GM12878 (cell line): ENCODE measurements around the gene ANAPC5. TPM values are rescaled to one million over a fixed set of nuclear protein-coding genes. Genes with fewer than 3 reads are reported as not detected.

Experiments
- ATAC-seq: fragments of 200-7000 bp; cut with Tn5 transposase; 3 replicates; pipeline ENCODE4 v1.9.1; 2020; ENCODE audit warnings: mild to moderate bottlenecking, moderate library complexity
- BruUV-seq: library from RNA; stranded (reverse); fragments of 400-500 nt; replicated peaks from 2 replicates; lab custom pipeline; 2021; lab: Mats Ljungman, UMichigan
- CTCF ChIA-PET: fragments of 300-600 bp; sonication (Branson Sonifier 250); formaldehyde crosslinking; extraction: SDS; loops from one replicate; lab custom pipeline; 2021; ENCODE audit warnings: inconsistent platforms; lab: Yijun Ruan, JAX
- POLR2A ChIA-PET: fragments of 350-600 bp; formaldehyde crosslinking; extraction: SDS; loops from one replicate; lab custom pipeline; 2021; ENCODE audit warnings: inconsistent platforms; lab: Charles Lee
- RAD21 ChIA-PET: fragments of 300-600 bp; sonication (Branson Sonifier 250); formaldehyde crosslinking; loops from one replicate; lab custom pipeline; 2023; ENCODE audit warnings: antibody characterized with exemption; ENCODE audit not compliant: unreplicated experiment; lab: Charles Lee
- SMC1A ChIA-PET: fragments of 300-600 bp; sonication (Branson Sonifier 250); formaldehyde crosslinking; loops from one replicate; lab custom pipeline; 2023; ENCODE audit not compliant: unreplicated experiment, uncharacterized antibody; lab: Charles Lee
- DNase-seq: peaks from one replicate; pipeline ENCODE4 v3.0.0-alpha.2; 2011; ENCODE audit warnings: low read depth, low spot score
- FAIRE-seq: peaks from 3 replicates; lab custom pipeline; 2011; peaks lifted over from hg19 to GRCh38; lab: Jason Lieb, UNC
- H2AFZ ChIP-seq: 2 replicates; pipeline ENCODE4 v1.6.0; 2011; ENCODE audit warnings: low read depth, low read length, control low read depth; ENCODE audit not compliant: control insufficient read depth
- H3K27ac ChIP-seq: 2 replicates; pipeline ENCODE4 v1.5.1; 2011; ENCODE audit warnings: control low read depth; ENCODE audit not compliant: control insufficient read depth, insufficient read depth
- H3K27me3 ChIP-seq, 2 experiments: replicated peaks in 1 of 2; 2 replicates each; pipeline versions ENCODE4 v1.6.0 to v1.6.1; 2011; ENCODE audit warnings: low read length in 1 of 2; ENCODE audit not compliant: control insufficient read depth in 2 of 2, insufficient read depth in 2 of 2
- H3K36me3 ChIP-seq, 2 experiments: 2 replicates each; pipeline ENCODE4 v1.5.1; 2011; ENCODE audit warnings: low read length in 1 of 2; ENCODE audit not compliant: control insufficient read depth in 2 of 2, insufficient read depth in 2 of 2
- H3K4me1 ChIP-seq: 2 replicates; pipeline ENCODE4 v1.6.1; 2011; ENCODE audit warnings: mild to moderate bottlenecking, low read length, moderate library complexity, mixed read lengths; ENCODE audit not compliant: control insufficient read depth, insufficient read depth
- H3K4me2 ChIP-seq: 2 replicates; pipeline ENCODE4 v1.6.0; 2011; ENCODE audit warnings: control low read depth; ENCODE audit not compliant: control insufficient read depth, insufficient read depth
- H3K4me3 ChIP-seq: fragments of 200-600 bp; sonication (generic); 2 replicates; pipeline ENCODE4 v1.5.1; 2016
- H3K79me2 ChIP-seq: 2 replicates; pipeline ENCODE4 v1.6.0; 2011; ENCODE audit warnings: low read length; ENCODE audit not compliant: control insufficient read depth, insufficient read depth
- H3K9ac ChIP-seq: 2 replicates; pipeline ENCODE4 v1.8.0; 2011; ENCODE audit warnings: low read length, control low read depth, mixed read lengths; ENCODE audit not compliant: control insufficient read depth, insufficient read depth
- H3K9me3 ChIP-seq: replicated peaks from 3 replicates; pipeline ENCODE4 v1.5.1; 2011; ENCODE audit warnings: mild to moderate bottlenecking, low read length; ENCODE audit not compliant: control insufficient read depth, insufficient read depth
- H4K20me1 ChIP-seq: 2 replicates; pipeline ENCODE4 v1.6.0; 2011; ENCODE audit not compliant: control insufficient read depth, insufficient read depth
- BCL11A ChIP-seq: IDR thresholded peaks from 2 replicates; pipeline ENCODE4 v1.6.1; 2011; ENCODE audit warnings: low read depth, low read length
- BMI1 ChIP-seq: fragments of 450-650 bp; IDR thresholded peaks from 2 replicates; pipeline ENCODE4 v1.6.1; 2016; ENCODE audit warnings: mild to moderate bottlenecking, moderate library complexity, borderline replicate concordance
- BRCA1 ChIP-seq: IDR thresholded peaks from 2 replicates; pipeline ENCODE4 v1.6.1; 2011; ENCODE audit warnings: low read depth, low read length, improper control_type of control experiment
- CHD4 ChIP-seq: fragments of 200-600 bp; sonication (generic); IDR thresholded peaks from 2 replicates; pipeline ENCODE4 v1.6.1; 2016; ENCODE audit warnings: mild to moderate bottlenecking
- CREB1 ChIP-seq: IDR thresholded peaks from 2 replicates; pipeline ENCODE4 v1.6.1; 2012; ENCODE audit warnings: low read depth, mild to moderate bottlenecking, inconsistent platforms
- HSF1 ChIP-seq: fragments of 150-350 bp; IDR thresholded peaks from 2 replicates; pipeline ENCODE4 v1.6.1; 2014; ENCODE audit warnings: mild to moderate bottlenecking, low read depth, low read length
- IRF5 ChIP-seq: fragments of 450-650 bp; IDR thresholded peaks from 2 replicates; pipeline ENCODE4 v1.6.1; 2017; ENCODE audit warnings: borderline replicate concordance
- MAX ChIP-seq: IDR thresholded peaks from 2 replicates; pipeline ENCODE4 v1.6.1; 2012; ENCODE audit warnings: low read depth, low read length, improper control_type of control experiment
- MXI1 ChIP-seq: fragments of 150-350 bp; IDR thresholded peaks from 2 replicates; pipeline ENCODE4 v1.6.1; 2011; ENCODE audit warnings: low read depth, mild to moderate bottlenecking, inconsistent platforms, low read length, improper control_type of control experiment
- NRF1 ChIP-seq: conservative IDR thresholded peaks from 2 replicates; pipeline ENCODE4 v1.6.1; 2011; ENCODE audit warnings: mild to moderate bottlenecking, low read depth, low read length, improper control_type of control experiment
- RAD21 ChIP-seq: IDR thresholded peaks from 2 replicates; pipeline ENCODE4 v1.6.1; 2011; ENCODE audit warnings: mild to moderate bottlenecking, low read depth, low read length, moderate library complexity; ENCODE audit not compliant: insufficient read depth
- RFX5 ChIP-seq: IDR thresholded peaks from 2 replicates; pipeline ENCODE4 v1.6.1; 2011; ENCODE audit warnings: low read depth, low read length, improper control_type of control experiment
- SIN3A ChIP-seq: IDR thresholded peaks from 2 replicates; pipeline ENCODE4 v1.6.1; 2012; ENCODE audit warnings: low read depth, low read length, improper control_type of control experiment
- SMAD1 ChIP-seq: fragments of 450-650 bp; IDR thresholded peaks from 2 replicates; pipeline ENCODE4 v1.6.1; 2018; ENCODE audit warnings: mild to moderate bottlenecking, low read depth; ENCODE audit not compliant: partially characterized antibody
- TBL1XR1 ChIP-seq: IDR thresholded peaks from 2 replicates; pipeline ENCODE4 v1.6.1; 2012; ENCODE audit warnings: low read depth, low read length, improper control_type of control experiment
- WGBS: methylation state at CpG from one replicate; pipeline ENCODE4 v1.1.6; 2016; ENCODE audit warnings: low lambda C conversion rate; ENCODE audit not compliant: insufficient replicate concordance, insufficient coverage; ENCODE audit errors: missing lambda C conversion rate; 5-methylcytosine and 5-hydroxymethylcytosine counted together
- in situ Hi-C: fragments of 300-500 bp; cut with MboI; formaldehyde crosslinking; loops from 9 replicates; pipeline ENCODE4 v1.14.3; 2018; ENCODE audit warnings: mixed read lengths
- intact Hi-C: fragments of 100-400 bp; cut with micrococcal nuclease; formaldehyde crosslinking; loops from one replicate; pipeline ENCODE4 v1.14.2; 2022; ENCODE audit not compliant: unreplicated experiment
- polyA plus RNA-seq, 11 experiments: library from polyadenylated mRNA; depleted of rRNA in 4 of 11; unstranded in 6 of 11; stranded (reverse) in 5 of 11; fragments of >200 nt; fragmentation: Nextera tagmentation in 4 of 11; fragmentation: Illumina TruSeq in 1 of 11; extraction: Ambion mirVana in 4 of 11; extraction: Trizol in 1 of 11; gene quantifications; 1 replicate in 1 of 11; 2 replicates in 10 of 11; pipeline versions ENCODE4 v1.2.1 to v1.2.3, GENCODE V29; 2011 to 2016; ENCODE audit warnings: inconsistent platforms in 2 of 11, missing spikeins in 2 of 11, low read depth in 1 of 11
- total RNA-seq, 4 experiments: library from RNA; depleted of rRNA in 3 of 4; stranded (reverse); fragments of >200 nt in 3 of 4; fragmentation: Illumina TruSeq in 1 of 4; extraction: Trizol in 1 of 4; gene quantifications; 2 replicates each; pipeline versions ENCODE4 v1.2.1 to v1.2.3, GENCODE V29; 2013 to 2021
- TF ChIP-seq, protein P1 (sequence below), 3 experiments: IDR thresholded peaks in 2 of 3; conservative IDR thresholded peaks in 1 of 3; 2 replicates each; pipeline ENCODE4 v1.5.1; 2011; ENCODE audit warnings: low read depth in 3 of 3, low read length in 3 of 3, mild to moderate bottlenecking in 3 of 3, control low read depth in 2 of 3, moderate library complexity in 2 of 3, inconsistent platforms in 1 of 3, mixed read lengths in 1 of 3; ENCODE audit not compliant: control insufficient read depth in 2 of 3, insufficient read depth in 1 of 3; ENCODE audit errors: extremely low read depth in 1 of 3
- TF ChIP-seq, protein P2 (sequence below): IDR thresholded peaks from 2 replicates; pipeline ENCODE4 v1.6.1; 2012; ENCODE audit warnings: low read length, inconsistent platforms

ANAPC5 gene
- total and polyA plus RNA-seq, 10 of the 15 experiments (the other 5 are each of a cell fraction or from before 2014, with no cell fraction given), result 102 to 227 (median 166) TPM

GRCh38 chr12:121278169-121279070 lies 73.8 kb downstream of the ANAPC5 start:
- DNase-seq (no peak), FAIRE-seq (no peak), ATAC-seq (no peak)
- BruUV-seq, result no TSS peak
- ChIA-PET SMC1A (interaction anchor here (1.1 kb wide), 1 partner anchor 8 kb away, joined by 3 read pairs; no protein-coding TSS in a partner anchor), RAD21 (interaction anchor here (0.9 to 2.1 kb wide), 2 partner anchors 18 to 19 kb away, joined by 3 to 10 read pairs; partner anchors contain the start of gene CAMKK2), POLR2A (interaction anchor here (0.8 to 1.0 kb wide), 2 partner anchors 9 to 17 kb away, joined by 3 read pairs; no protein-coding TSS in a partner anchor), CTCF (interaction anchor here (1.3 to 1.9 kb wide), 2 partner anchors 17 to 273 kb away, joined by 3 to 4 read pairs; no protein-coding TSS in a partner anchor)
- H3K4me3 ChIP-seq, result no peak overlapping the region
- intact Hi-C loops (no loop called here), in situ Hi-C loops (no loop called here)
- no peaks in the 10 kb centered on the region for H3K9me3 ChIP-seq
- H4K20me1 ChIP-seq, result no peaks in the 10 kb centered on the region
- no peak overlapping the region for H3K27ac ChIP-seq
- H3K4me1 ChIP-seq, result peaks cover 4% of the 10 kb centered on the region
- peaks cover 0 to 10% of the 10 kb centered on the region in 2 experiments for H3K36me3 ChIP-seq
- no peak overlapping the region for H2AFZ ChIP-seq
- 96% methylated on average over 15 of the region's 15 CpGs for WGBS
- H3K27me3 ChIP-seq, result no peaks in the 10 kb centered on the region
- no peak overlapping the region for H3K4me2 ChIP-seq
- no peak overlapping the region for H3K9ac ChIP-seq
- H3K79me2 ChIP-seq, result peaks cover 4% of the 10 kb centered on the region
- TF ChIP-seq BMI1 (no peak), SMAD1 (no peak), RFX5 (no peak), NRF1 (no peak), CHD4 (no peak), BCL11A (no peak), MXI1 (no peak), RAD21 (no peak), CREB1 (no peak), BRCA1 (no peak), HSF1 (no peak), IRF5 (no peak), MAX (no peak), SIN3A (no peak), TBL1XR1 (no peak)
- TF ChIP-seq, protein P1, sequence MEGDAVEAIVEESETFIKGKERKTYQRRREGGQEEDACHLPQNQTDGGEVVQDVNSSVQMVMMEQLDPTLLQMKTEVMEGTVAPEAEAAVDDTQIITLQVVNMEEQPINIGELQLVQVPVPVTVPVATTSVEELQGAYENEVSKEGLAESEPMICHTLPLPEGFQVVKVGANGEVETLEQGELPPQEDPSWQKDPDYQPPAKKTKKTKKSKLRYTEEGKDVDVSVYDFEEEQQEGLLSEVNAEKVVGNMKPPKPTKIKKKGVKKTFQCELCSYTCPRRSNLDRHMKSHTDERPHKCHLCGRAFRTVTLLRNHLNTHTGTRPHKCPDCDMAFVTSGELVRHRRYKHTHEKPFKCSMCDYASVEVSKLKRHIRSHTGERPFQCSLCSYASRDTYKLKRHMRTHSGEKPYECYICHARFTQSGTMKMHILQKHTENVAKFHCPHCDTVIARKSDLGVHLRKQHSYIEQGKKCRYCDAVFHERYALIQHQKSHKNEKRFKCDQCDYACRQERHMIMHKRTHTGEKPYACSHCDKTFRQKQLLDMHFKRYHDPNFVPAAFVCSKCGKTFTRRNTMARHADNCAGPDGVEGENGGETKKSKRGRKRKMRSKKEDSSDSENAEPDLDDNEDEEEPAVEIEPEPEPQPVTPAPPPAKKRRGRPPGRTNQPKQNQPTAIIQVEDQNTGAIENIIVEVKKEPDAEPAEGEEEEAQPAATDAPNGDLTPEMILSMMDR (IDR thresholded peaks at IDR 0.05 in 2 of 3, conservative IDR thresholded peaks at IDR 0.05 in 1 of 3; ENCODE audit: control insufficient read depth in 2 of 3, extremely low read depth in 1 of 3, insufficient read depth in 1 of 3, low read depth in 3 of 3, low read length in 3 of 3), result no peak
- TF ChIP-seq, protein P2, sequence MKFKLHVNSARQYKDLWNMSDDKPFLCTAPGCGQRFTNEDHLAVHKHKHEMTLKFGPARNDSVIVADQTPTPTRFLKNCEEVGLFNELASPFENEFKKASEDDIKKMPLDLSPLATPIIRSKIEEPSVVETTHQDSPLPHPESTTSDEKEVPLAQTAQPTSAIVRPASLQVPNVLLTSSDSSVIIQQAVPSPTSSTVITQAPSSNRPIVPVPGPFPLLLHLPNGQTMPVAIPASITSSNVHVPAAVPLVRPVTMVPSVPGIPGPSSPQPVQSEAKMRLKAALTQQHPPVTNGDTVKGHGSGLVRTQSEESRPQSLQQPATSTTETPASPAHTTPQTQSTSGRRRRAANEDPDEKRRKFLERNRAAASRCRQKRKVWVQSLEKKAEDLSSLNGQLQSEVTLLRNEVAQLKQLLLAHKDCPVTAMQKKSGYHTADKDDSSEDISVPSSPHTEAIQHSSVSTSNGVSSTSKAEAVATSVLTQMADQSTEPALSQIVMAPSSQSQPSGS, result no peak
